ENCODE results near the gene TTLL8. TPM values are rescaled to one million over a fixed set of nuclear protein-coding genes. Genes with fewer than 3 reads are reported as not detected.

The TTLL8 gene
- total and polyA plus RNA-seq, 7 donors, result not detected

DNA sequence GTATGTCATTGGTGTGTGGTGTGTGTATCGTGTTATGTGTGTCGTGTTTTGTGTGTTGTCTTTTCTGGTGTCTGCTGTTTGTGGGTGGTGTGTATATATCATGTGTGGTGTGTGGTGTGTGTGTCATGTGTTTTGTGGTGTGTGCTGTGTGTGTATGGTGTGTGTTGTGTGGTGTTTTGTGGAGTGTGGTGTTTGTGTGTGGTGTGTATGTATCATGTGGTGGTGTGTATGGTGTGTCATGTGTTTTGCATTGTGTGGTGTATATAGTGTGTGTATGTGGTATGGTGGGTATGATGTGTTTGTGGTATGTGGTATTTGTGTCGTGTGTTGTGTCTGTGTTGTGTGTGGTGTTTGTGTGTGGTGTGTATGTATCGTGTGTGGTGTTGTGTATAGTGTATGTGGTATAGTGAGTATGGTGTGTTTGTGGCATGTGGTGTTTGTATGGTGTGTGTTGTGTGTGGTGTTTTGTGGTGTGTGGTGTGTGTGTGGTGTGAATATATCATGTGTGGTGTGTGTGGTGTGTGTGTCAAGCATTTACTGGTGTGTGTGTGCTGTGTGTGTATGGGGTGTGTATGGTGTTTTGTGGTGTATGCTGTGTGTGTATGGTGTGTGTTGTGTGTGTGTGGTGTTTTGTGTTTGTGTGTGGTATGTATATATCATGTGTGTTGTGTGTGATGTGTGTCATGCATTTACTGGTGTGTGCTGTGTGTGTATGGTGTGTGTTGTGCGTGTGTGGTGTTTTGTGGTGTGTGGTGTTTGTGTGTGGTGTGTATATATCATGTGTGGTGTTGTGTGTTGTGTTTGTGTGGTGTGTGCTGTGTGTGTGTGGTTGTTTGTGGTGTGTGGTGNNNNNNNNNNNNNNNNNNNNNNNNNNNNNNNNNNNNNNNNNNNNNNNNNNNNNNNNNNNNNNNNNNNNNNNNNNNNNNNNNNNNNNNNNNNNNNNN, 84.8 kb downstream of the TTLL8 start:
- no peak for DNase-seq
- Histone ChIP-seq H3K9me3 (no peaks in the 10 kb centered on the region), H3K27me3 (ENCODE audit: insufficient read depth in 3 of 3, low read length in 2 of 3) (no peaks in the 10 kb centered on the region), H3K4me1 (peaks cover 16% of the 10 kb centered on the region), H3K4me3 (no peak overlapping the region), H3K36me3 (ENCODE audit: insufficient read depth in 1 of 2, low read depth in 1 of 2) (no peaks in the 10 kb centered on the region), H3K27ac (no peak overlapping the region)
- intact Hi-C loops (cut with DNase I), result no loop called here
- no peak for ATAC-seq
- TF ChIP-seq, protein P1, sequence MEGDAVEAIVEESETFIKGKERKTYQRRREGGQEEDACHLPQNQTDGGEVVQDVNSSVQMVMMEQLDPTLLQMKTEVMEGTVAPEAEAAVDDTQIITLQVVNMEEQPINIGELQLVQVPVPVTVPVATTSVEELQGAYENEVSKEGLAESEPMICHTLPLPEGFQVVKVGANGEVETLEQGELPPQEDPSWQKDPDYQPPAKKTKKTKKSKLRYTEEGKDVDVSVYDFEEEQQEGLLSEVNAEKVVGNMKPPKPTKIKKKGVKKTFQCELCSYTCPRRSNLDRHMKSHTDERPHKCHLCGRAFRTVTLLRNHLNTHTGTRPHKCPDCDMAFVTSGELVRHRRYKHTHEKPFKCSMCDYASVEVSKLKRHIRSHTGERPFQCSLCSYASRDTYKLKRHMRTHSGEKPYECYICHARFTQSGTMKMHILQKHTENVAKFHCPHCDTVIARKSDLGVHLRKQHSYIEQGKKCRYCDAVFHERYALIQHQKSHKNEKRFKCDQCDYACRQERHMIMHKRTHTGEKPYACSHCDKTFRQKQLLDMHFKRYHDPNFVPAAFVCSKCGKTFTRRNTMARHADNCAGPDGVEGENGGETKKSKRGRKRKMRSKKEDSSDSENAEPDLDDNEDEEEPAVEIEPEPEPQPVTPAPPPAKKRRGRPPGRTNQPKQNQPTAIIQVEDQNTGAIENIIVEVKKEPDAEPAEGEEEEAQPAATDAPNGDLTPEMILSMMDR (IDR thresholded peaks at IDR 0.05), result no peak
- WGBS, 3 donors, result 87 to 91% (median 89%) methylated on average over 5 of the region's 5 CpGs

DNA sequence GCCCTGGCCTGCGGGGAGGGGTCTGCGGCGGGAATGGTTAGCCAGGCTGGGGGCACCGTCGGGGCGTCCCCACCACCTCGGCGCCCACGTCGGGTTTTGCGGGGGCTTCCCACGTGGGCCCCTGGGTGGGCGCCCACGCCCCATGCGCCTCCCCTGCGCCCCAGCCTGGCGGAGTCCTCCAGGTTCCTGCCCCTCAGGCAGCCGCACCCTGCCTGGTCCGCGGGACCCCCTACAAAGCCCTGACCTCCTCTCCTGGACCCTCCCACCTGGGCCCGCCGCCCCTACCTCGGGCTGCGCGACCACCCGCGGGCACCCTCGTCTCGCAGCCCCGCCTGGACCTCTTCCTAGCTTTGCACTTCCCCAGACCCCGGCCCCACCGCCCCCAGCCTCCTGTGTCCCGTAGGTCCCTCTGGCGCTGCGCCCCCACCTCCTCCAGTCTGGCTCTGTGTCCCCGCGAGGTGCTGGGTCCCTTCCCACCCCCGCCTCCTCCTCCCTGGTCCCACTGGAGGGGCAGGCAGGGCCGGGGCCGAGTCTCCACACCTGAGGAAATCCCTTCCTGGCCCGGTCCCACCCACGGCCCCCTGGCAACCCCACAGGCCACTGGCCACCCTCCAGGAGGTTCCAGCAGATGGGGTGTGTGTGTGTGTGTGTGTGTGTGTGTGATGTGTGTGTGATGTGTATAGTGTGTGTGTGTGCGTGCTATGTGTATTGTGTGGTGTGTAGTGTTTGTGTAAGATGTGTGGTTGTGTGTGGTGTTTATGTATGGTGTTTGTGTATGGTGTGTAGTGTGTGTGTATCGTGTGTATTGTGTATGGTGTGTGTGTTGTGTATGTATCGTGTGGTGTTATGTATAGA, 85.7 kb downstream of the TTLL8 start:
- intact Hi-C loops (cut with DNase I), result no loop called here
- H3K27me3 ChIP-seq (ENCODE audit: insufficient read depth in 3 of 3, low read length in 2 of 3), result no peaks in the 10 kb centered on the region
- no peaks in the 10 kb centered on the region for H3K36me3 ChIP-seq (ENCODE audit: insufficient read depth in 1 of 2, low read depth in 1 of 2)
- DNase-seq (peak; percentile 48 to 72), ATAC-seq (no peak)
- H3K4me3 ChIP-seq, result peak overlapping the region; percentile 61
- WGBS, 3 donors, result 40 to 45% (median 43%) methylated on average over 40 to 45 of the region's 45 CpGs
- H3K9me3 ChIP-seq, result no peaks in the 10 kb centered on the region
- TF ChIP-seq, protein P1 (IDR thresholded peaks at IDR 0.05), result no peak
- peak overlapping the region; percentile 97 for H3K27ac ChIP-seq
- peaks cover 25% of the 10 kb centered on the region for H3K4me1 ChIP-seq

DNA sequence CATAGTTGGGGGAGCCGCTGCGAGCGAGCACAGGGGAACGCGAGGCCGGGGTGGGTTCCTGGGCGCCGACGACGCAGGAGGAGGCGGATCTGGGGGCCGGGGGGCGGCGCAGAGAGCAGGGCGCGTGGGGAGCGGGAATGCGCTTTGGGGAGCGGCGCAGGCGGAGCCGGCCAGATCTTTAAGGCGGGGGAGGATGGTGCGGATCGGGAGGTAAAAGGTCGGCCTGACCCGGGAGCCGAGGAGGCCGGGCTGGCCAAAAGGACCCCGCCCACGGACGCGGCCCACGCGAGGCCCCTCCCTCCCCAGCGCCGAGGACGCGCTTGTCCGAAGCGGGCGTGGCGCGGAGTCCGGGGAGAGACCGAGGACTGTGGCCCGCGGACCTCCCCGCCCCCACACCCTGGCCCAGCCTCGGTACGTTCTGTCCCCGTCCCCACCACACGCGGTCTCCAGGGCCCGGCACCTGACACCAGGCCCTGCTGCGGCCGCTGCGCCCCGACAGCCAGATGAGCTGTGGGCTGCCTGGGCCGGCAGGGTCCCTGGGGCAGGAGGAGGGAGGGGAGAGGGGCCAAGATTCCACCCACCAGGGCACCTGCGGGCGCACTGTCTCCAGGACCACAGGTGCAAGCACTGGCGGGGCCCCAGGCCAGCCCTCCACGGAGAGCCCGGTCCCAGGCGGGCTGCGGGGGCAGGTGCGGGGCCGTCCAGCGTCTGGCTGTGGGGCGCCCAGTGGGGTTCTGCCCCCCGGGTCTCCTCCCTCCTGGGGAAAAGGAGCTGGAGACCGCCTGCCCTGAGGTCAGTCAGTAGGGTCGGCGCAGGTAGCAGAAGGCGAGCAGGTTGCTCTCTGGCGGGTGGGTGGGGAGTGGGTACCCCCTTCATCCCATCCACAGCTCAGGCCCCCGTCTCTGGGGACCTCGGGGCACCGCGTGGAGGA, 86.6 kb downstream of the TTLL8 start:
- TF ChIP-seq, protein P1 (IDR thresholded peaks at IDR 0.05), result no peak
- H3K27ac ChIP-seq, result peak overlapping the region; percentile 97
- intact Hi-C loops (cut with DNase I), result no loop called here
- H3K9me3 ChIP-seq, result no peaks in the 10 kb centered on the region
- H3K36me3 ChIP-seq (ENCODE audit: insufficient read depth in 1 of 2, low read depth in 1 of 2), result no peaks in the 10 kb centered on the region
- H3K4me1 ChIP-seq, result peaks cover 34% of the 10 kb centered on the region
- peak overlapping the region; percentile 61 for H3K4me3 ChIP-seq
- 8 to 15% (median 12%) methylated on average over 41 to 81 of the region's 81 CpGs for WGBS, 3 donors
- ATAC-seq (peak; percentile 58 to 76 (median 74)), DNase-seq (peak; percentile 92 to 95)
- H3K27me3 ChIP-seq (ENCODE audit: insufficient read depth in 3 of 3, low read length in 2 of 3), result no peaks in the 10 kb centered on the region

DNA sequence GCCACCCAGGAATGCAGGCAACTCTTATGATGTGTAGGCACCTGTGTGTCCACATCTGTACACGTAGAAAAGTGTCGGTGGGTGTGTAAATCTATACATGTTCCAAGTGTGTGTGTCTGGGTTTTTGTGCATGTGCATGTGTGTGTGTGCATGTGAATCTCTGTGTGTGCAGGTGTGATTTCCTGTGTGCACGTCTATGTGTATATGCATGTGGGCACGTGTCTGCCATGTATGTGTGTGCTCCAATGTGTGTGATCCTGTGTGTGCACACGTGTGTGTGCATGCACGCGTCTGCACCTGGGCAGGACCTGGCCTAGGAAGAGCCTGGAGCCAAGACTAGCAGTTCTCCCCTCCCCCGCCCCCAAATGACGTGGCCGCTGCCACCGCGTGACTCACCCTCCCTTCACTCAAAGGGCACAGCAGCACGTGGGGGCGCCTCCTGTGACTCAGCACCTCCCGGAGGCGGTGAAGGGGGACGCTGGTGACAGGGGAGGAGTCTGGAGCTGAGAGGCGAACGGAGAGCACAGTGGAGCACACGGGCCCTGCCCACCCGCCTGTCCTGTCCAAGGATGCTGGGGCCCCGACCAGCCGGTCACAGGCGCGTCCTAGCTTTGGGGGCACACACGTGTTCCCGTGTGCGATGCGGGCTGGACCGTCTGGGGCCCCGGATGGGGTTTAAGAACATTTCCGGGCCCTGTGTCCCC, 87.4 kb downstream of the TTLL8 start:
- no peaks in the 10 kb centered on the region for H3K36me3 ChIP-seq (ENCODE audit: insufficient read depth in 1 of 2, low read depth in 1 of 2)
- intact Hi-C loops (cut with DNase I), result no loop called here
- peak overlapping the region; percentile 61 for H3K4me3 ChIP-seq
- H3K9me3 ChIP-seq, result no peaks in the 10 kb centered on the region
- ATAC-seq, result peak; percentile 83 to 87 (median 84)
- WGBS, 3 donors, result 11 to 18% (median 12%) methylated on average over 30 to 32 of the region's 32 CpGs
- H3K27me3 ChIP-seq (ENCODE audit: insufficient read depth in 3 of 3, low read length in 2 of 3), result no peaks in the 10 kb centered on the region
- H3K27ac ChIP-seq, result peak overlapping the region; percentile 97
- H3K4me1 ChIP-seq, result peaks cover 42% of the 10 kb centered on the region
- peak; percentile 97 to 98 for DNase-seq
- TF ChIP-seq, protein P1 (IDR thresholded peaks at IDR 0.05), result no peak

Data from psoas muscle (tissue), 8 donors.